AG04449 (cell line): ENCODE data around the gene PSTPIP2.

Source experiments
- CTCF ChIA-PET: fragments of 350-600 bp; formaldehyde crosslinking; extraction: SDS; loops from one replicate; lab custom pipeline; 2021; ENCODE audit warnings: antibody characterized with exemption; lab: Yijun Ruan, JAX
- POLR2A ChIA-PET: fragments of 400-600, 350-600 bp; formaldehyde crosslinking; extraction: SDS; loops from one replicate; lab custom pipeline; 2020; ENCODE audit warnings: antibody characterized with exemption, inconsistent platforms; lab: Yijun Ruan, JAX
- DNase-seq: peaks from one replicate; pipeline ENCODE4 v3.0.0-alpha.2; 2010; ENCODE audit warnings: low read depth, low spot score
- H3K4me3 ChIP-seq: 2 replicates; pipeline ENCODE4 v1.5.1; 2011; ENCODE audit warnings: low read depth, mild to moderate bottlenecking, control low read depth, low read length
- TF ChIP-seq, protein P1 (sequence below): IDR thresholded peaks from one replicate; pipeline ENCODE4 v1.5.1; 2011; ENCODE audit warnings: mild to moderate bottlenecking, moderate library complexity, low read length, control low read depth, inconsistent platforms; ENCODE audit not compliant: insufficient read depth; ENCODE audit errors: missing control alignments

PSTPIP2 gene

DNA sequence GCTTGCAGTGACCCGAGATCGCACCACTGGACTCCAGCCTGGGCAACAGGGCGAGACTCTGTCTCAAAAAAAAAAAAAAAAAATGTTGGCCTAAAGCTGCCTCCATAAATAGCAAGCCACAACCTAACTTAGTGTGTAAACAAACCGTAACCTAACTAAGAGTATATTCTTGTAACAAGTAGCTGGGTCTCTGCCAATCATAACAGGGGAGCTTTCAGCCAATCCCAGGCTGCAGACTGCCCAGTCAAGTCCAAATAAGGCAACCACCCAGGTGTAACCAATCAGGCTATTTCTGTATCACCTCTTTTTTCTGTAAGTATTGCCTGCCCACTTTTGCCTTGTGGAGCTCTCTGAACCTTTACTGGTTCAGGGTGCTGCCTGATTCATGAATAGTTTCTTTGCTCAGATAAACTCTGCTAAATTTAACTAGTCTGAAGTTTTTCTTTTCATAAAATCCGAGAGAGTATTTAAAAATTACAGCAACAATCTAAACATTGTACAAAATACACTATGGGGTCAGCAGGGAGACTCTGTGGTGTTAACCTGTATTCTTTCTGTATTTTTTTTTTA is 4.5 kb downstream of the PSTPIP2 start:
- TF ChIP-seq, protein P1, sequence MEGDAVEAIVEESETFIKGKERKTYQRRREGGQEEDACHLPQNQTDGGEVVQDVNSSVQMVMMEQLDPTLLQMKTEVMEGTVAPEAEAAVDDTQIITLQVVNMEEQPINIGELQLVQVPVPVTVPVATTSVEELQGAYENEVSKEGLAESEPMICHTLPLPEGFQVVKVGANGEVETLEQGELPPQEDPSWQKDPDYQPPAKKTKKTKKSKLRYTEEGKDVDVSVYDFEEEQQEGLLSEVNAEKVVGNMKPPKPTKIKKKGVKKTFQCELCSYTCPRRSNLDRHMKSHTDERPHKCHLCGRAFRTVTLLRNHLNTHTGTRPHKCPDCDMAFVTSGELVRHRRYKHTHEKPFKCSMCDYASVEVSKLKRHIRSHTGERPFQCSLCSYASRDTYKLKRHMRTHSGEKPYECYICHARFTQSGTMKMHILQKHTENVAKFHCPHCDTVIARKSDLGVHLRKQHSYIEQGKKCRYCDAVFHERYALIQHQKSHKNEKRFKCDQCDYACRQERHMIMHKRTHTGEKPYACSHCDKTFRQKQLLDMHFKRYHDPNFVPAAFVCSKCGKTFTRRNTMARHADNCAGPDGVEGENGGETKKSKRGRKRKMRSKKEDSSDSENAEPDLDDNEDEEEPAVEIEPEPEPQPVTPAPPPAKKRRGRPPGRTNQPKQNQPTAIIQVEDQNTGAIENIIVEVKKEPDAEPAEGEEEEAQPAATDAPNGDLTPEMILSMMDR, result no peak
- no peak overlapping the region for H3K4me3 ChIP-seq
- ChIA-PET POLR2A (no interaction called here), CTCF (interaction anchor here (1.0 to 1.1 kb wide), 2 partner anchors 92 to 403 kb away, joined by 3 read pairs; no protein-coding TSS in a partner anchor)
- no peak for DNase-seq

DNA sequence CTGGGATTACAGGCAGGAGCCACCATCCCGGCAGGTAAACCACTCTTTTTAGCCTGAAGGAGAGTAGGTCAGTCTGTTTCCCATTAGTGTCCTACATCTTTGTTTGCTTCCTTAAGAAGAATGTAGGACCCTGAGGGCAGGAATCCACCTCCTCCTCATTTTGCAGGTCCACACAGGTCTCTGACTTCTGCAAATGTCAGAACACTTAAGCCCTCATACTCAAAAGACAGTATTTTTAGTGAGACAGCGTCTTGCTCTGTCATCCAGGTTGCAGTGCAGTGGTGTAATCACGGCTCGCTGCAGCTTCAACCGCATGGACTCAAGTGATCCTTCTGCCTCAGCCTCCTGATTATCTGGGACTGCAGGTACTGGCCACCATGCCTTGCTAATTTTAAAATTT is 9.3 kb downstream of the PSTPIP2 start:
- ChIA-PET CTCF (interaction anchor here (1.0 to 1.9 kb wide), 2 partner anchors 9 to 16 kb away, joined by 3 to 4 read pairs; no protein-coding TSS in a partner anchor), POLR2A (no interaction called here)
- TF ChIP-seq, protein P1, result no peak
- no peak for DNase-seq
- H3K4me3 ChIP-seq, result no peak overlapping the region

- no peak overlapping the region for H3K4me3 ChIP-seq
- no peak for DNase-seq
- POLR2A ChIA-PET, result no interaction called here
- TF ChIP-seq, protein P1, result no peak
- CTCF ChIA-PET, result interaction anchor here (1.0 to 2.6 kb wide), 7 partner anchors 9 to 399 kb away, joined by 3 to 14 read pairs (median 4); no protein-coding TSS in a partner anchor
Measured at GRCh38 chr18:46061796-46062195, 10.3 kb downstream of the PSTPIP2 start.

DNA sequence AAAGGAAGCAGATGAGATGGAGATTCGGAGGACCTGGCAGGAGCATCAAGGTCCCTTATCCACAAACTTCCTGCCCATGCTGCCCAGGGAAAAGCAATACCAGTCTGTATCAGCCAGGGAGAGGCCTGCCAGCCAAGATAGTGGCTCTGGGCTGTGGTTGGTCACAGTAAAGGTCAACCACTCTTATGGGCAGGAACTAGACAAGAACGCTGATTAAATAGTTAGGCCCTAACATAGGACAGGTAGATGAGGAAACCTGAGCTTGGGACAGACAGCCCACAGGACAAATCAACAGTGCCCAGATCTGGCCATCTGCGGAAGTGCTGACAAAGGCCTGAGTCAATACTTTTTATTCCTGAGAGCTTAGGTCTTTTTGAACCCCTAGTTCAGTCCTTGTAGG is 10.7 kb downstream of the PSTPIP2 start:
- DNase-seq, result no peak
- CTCF ChIA-PET, result interaction anchor here (1.0 to 2.6 kb wide), 6 partner anchors 9 to 399 kb away, joined by 3 to 14 read pairs (median 4); no protein-coding TSS in a partner anchor
- H3K4me3 ChIP-seq, result no peak overlapping the region
- TF ChIP-seq, protein P1, result no peak
- POLR2A ChIA-PET, result no interaction called here

GRCh38 chr18:46060359-46060841 is 11.7 kb downstream of the PSTPIP2 start:
- POLR2A ChIA-PET, result no interaction called here
- CTCF ChIA-PET, result interaction anchor here (2.5 to 2.6 kb wide), 2 partner anchors 10 to 13 kb away, joined by 10 to 14 read pairs; no protein-coding TSS in a partner anchor

GRCh38 chr18:46055838-46056230 is 16.2 kb downstream of the PSTPIP2 start:
- CTCF ChIA-PET, result interaction anchor here (0.8 to 1.1 kb wide), 2 partner anchors 16 to 18 kb away, joined by 3 read pairs; no protein-coding TSS in a partner anchor
- no peak for DNase-seq

More at GRCh38 chr18:46060359-46060841, 11.7 kb downstream of the PSTPIP2 start:
- no peak overlapping the region for H3K4me3 ChIP-seq
- TF ChIP-seq, protein P1, result no peak
- no peak for DNase-seq

More at GRCh38 chr18:46055838-46056230, 16.2 kb downstream of the PSTPIP2 start:
- TF ChIP-seq, protein P1, result no peak
- POLR2A ChIA-PET, result no interaction called here
- H3K4me3 ChIP-seq, result no peak overlapping the region
